BE2C (cell line): ENCODE results near the gene CBARP.

Experiments used
- DNase-seq: peaks from one replicate; pipeline ENCODE4 v3.0.0-alpha.2; 2020
- H3K27me3 ChIP-seq: fragments of 250-450 bp; sonication (Bioruptor Pico); 2 replicates; pipeline ENCODE4 v1.5.1; 2020; ENCODE audit warnings: mild to moderate bottlenecking
- H3K36me3 ChIP-seq: fragments of 250-450 bp; sonication (Bioruptor Pico); 2 replicates; pipeline ENCODE4 v1.5.1; 2020; ENCODE audit warnings: mild to moderate bottlenecking
- H3K4me1 ChIP-seq: fragments of 250-450 bp; sonication (Bioruptor Pico); 2 replicates; pipeline ENCODE4 v1.5.1; 2020
- H3K4me3 ChIP-seq: 2 replicates; pipeline ENCODE4 v1.5.1; 2011; ENCODE audit warnings: low read depth, low read length
- H3K9me3 ChIP-seq: fragments of 250-450 bp; sonication (Bioruptor Pico); 2 replicates; pipeline ENCODE4 v1.5.1; 2020
- CTCF ChIP-seq: IDR thresholded peaks from 2 replicates; pipeline ENCODE4 v1.5.1; 2012; ENCODE audit warnings: mild to moderate bottlenecking, low read depth, low read length

Gene CBARP

DNA sequence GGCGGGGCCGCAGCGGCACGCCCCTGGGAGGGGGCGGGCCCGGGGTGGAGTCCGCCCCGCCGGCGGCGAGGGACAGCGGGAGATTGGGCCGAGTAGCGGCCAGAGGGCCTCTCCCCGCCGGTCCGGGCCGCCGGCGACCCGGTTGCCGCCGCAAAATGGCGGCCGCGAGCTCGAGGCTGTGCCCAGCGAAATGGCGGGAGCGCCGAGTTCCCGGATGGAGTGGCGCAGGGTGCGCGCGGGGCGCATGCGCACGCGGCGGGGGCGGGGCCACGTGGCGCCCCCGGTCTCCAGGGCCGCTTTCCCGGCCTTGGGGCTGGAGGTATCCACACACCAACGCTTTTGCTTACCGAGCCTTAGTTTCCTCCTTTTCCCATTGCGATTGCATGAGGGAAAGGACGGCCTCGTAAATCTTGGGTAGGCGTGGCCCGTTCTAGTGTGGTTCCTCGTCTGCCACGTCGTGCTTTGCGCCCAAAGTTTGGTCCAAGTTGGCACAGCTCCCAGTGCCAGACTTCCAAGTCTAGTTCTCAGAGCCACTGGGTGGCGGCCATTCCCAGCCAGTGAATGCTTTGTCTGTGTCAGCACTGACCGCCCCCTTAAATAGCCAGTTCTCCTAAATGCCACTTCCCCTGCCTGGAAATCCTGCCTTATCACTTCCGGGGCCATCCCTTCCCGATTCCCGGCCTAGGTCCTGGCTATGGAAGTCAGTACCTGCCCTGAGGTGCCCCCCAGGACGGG, 31.8 kb upstream of the CBARP start:
- Histone ChIP-seq H3K9me3 (no peaks in the 10 kb centered on the region), H3K4me3 (peak overlapping the region; percentile 83), H3K4me1 (peaks cover 38% of the 10 kb centered on the region), H3K36me3 (peaks cover 40% of the 10 kb centered on the region), H3K27me3 (peaks cover 3% of the 10 kb centered on the region; the same call in 1 of the 2 replicates)
- DNase-seq: peak; percentile 92
- 0 out of 2 replicates have a peak, but pooled peaks have one; percentile 1 for TF ChIP-seq CTCF

DNA sequence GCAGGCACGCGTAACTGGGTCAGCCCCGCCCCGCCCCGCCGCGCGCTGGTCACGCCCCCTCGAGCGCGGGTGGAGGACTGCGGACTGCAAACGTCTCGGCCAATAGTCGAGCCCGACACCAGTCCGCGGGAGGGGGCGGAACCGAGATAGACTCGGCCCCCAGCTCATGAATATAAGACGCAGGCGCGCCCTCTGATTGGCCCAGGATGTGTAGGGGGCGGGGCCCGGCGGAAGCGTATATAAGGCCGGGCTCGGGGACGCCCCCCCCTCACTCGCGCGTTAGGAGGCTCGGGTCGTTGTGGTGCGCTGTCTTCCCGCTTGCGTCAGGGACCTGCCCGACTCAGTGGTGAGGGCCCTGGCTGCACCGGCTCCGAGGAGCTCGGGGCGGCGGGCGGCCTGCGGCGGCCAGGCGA, 31.3 kb upstream of the CBARP start, which contains the start of gene CIRBP:
CIRBP (plus strand) TSS at position 268 of the 413 bp plus-strand sequence. CDS start 1,602 bp downstream, outside the sequence.
- Histone ChIP-seq H3K36me3 (peaks cover 35% of the 10 kb centered on the region), H3K4me3 (peak within 1 kb of the TSS; percentile 83), H3K9me3 (no peaks in the 10 kb centered on the region), H3K27me3 (peaks cover 3% of the 10 kb centered on the region; the same call in 1 of the 2 replicates), H3K4me1 (peaks cover 35% of the 10 kb centered on the region)
- no peak for TF ChIP-seq CTCF
- DNase-seq: peak; percentile 100

GRCh38 chr19:1268226-1269064, 30.6 kb upstream of the CBARP start:
- Histone ChIP-seq H3K36me3 (peaks cover 28% of the 10 kb centered on the region), H3K9me3 (no peaks in the 10 kb centered on the region), H3K4me3 (no peak overlapping the region), H3K4me1 (peaks cover 31% of the 10 kb centered on the region), H3K27me3 (peaks cover 3% of the 10 kb centered on the region; the same call in 1 of the 2 replicates)
- no peak for TF ChIP-seq CTCF
- DNase-seq: no peak

DNA sequence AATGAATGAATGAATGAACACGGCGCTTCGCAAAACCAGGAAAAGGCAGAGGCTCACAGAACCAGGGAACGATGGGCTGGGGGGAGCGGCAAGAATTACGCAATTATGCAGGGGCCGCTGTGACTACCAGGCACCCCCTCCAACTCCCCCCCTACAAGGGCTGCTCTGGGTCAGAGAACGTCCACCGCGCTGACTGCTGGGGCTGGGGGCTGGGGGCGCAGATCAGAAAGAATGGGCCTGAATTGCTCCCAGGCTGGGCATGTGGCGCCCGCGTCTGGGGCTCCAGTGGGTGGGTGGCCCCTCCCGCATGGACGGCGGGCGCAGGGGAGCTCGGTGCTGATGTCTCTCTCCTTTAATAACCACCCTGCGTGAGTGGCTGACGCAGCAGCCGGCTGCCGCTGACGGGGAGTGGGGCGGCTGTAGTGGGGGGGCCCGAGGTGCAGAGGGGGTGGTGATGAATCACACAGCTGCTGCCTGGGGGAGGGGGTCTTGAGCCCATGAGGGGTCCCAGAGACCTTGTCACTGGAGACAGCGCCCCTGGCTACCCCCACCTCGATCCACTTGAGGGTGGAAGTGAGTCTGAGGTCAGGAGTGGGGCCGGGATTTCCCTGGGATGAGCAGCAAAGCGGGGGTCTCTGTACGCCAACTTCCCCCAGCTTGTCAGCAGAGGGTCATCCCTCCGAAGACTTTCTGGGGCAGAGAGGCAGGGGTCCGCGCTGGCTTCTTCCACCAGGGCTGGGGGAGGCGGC, 29.8 kb upstream of the CBARP start:
- peaks cover 3% of the 10 kb centered on the region; the same call in 1 of the 2 replicates for H3K27me3 ChIP-seq
- no peaks in the 10 kb centered on the region for H3K9me3 ChIP-seq
- TF ChIP-seq CTCF: no peak
- peak overlapping the region; percentile 23; the same call in 1 of the 2 replicates for H3K4me3 ChIP-seq
- H3K36me3 ChIP-seq: peaks cover 21% of the 10 kb centered on the region
- DNase-seq: no peak
- peaks cover 38% of the 10 kb centered on the region for H3K4me1 ChIP-seq

DNA sequence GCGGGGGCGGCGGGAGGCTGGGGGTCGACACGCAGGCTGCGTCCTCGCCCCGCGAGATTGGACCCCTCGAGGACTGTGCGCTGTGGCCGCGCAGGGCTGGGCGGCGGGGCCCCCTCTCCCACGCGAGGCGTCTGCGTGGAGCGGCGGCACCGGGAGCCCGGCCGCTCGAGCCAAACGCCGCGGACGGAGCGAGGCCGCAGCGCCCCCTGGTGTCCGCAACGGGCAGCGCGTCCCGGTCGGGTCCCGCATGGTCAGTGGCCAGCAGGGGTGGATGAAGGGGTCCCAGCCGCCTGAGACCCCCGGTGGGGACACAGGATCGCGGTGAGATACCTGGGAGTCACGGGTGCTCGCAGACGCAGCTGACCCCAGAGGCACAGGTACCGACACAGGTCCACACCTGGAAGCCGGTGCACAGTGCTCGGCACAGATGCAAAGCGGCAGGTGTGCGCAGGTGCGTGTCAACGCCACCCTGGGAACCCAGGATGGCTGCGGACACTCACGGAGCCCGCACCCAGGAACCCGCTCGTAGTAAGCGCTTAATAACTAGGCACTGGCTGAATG, 29.2 kb upstream of the CBARP start:
- Histone ChIP-seq H3K9me3 (no peaks in the 10 kb centered on the region), H3K4me3 (peak overlapping the region; percentile 59), H3K27me3 (peaks cover 3% of the 10 kb centered on the region; the same call in 1 of the 2 replicates), H3K4me1 (peaks cover 45% of the 10 kb centered on the region), H3K36me3 (peaks cover 17% of the 10 kb centered on the region)
- DNase-seq: peak; percentile 74
- TF ChIP-seq CTCF: peak; percentile 66
